IPS-11a (cell line): Measurements from ENCODE around the gene TAF11.
"Not testable (repeated sequence)": the region's sequence is repeated elsewhere in the genome, so short reads cannot be mapped to it uniquely, and the experiment has no call there.

Experiments
- H3K4me3 ChIP-seq: one replicate; pipeline ENCODE4 v1.5.1; 2013; ENCODE audit warnings: low read depth, low read length, control low read depth

TAF11 gene

GRCh38 chr6:34867484-34867883, 20.4 kb downstream of the TAF11 start:
- no peak overlapping the region for H3K4me3 ChIP-seq

GRCh38 chr6:34866509-34866908, 21.3 kb downstream of the TAF11 start:
- H3K4me3 ChIP-seq = no peak overlapping the region

DNA sequence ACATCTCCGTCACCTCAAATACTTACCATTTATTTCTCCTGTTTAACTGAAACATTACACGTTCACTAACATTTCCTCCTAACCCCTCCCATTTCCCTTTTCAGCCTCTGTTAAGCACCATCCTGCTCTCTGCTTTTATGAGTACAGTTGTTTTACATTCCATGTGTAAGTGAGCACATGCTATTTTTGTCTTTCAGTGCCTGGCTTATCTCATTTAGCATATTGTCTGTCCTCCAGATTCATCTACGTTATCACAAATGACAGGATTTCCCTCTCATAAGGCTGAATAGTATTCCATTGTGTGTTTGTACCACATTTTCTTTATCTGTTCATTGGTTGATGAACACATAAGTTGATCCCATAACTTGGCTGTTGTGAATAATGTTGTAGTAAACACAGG, 22.7 kb downstream of the TAF11 start:
- H3K4me3 ChIP-seq = no peak overlapping the region

- H3K4me3 ChIP-seq = no peak overlapping the region
Observed at GRCh38 chr6:34864007-34864406, 23.8 kb downstream of the TAF11 start.

GRCh38 chr6:34860776-34861175, 27.1 kb downstream of the TAF11 start:
- H3K4me3 ChIP-seq = no peak overlapping the region

- H3K4me3 ChIP-seq = no peak overlapping the region
Observed at GRCh38 chr6:34859951-34860350, 27.9 kb downstream of the TAF11 start.

DNA sequence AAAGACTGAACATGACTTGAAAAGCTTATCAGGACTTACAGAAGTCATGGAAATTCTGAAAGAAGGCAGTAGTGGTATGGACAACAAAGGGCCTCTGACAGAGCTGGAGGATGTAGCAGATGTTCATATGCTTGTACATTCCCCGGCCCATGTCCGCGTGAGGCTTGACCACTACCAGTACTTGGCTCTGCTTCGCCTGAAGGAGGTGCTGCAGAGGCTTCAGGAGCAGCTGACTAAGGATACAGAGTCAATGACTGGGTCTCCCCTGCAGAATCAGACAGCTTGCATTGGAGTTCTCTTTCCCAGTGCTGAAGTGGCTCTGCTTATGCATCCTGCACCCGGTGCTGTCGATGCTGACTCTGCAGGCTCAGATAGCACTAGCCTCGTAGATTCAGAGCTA, 29.2 kb downstream of the TAF11 start:
- H3K4me3 ChIP-seq = no peak overlapping the region

- H3K4me3 ChIP-seq = no peak overlapping the region
Observed at GRCh38 chr6:34855463-34855862, 32.4 kb downstream of the TAF11 start.

DNA sequence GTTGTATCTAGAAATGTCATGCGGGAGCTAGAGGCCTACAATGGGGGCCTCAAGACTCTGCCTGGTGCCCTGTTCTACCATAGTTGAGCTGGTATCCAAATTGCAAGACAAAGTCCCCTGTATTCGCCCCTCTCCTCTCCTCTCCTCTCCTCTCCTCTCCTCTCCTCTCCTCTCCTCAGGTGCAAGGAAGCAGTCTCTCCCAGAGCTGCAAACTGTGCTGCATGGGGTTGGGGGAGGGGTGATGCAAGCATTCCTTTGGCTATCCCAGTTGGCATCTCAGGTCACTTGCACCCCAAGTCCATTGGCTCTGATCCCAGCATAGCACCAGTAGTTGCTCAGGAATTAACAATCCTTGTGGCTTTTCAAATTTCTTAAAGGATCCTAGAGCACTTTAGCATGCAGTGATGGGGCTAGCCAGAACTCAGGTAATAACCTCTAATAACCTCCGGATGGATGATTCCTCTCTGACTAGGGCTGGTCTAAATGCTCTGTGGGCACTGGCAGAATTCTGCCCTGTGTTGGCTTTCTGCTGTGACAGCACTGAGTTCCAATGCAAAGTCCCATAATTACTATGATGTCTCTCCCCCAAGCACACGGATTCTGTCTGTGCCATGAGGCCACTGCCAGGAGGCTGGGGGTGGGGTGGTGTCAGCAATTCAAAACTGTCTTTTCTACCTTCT, 35.3 kb downstream of the TAF11 start:
- H3K4me3 ChIP-seq = no peak overlapping the region

DNA sequence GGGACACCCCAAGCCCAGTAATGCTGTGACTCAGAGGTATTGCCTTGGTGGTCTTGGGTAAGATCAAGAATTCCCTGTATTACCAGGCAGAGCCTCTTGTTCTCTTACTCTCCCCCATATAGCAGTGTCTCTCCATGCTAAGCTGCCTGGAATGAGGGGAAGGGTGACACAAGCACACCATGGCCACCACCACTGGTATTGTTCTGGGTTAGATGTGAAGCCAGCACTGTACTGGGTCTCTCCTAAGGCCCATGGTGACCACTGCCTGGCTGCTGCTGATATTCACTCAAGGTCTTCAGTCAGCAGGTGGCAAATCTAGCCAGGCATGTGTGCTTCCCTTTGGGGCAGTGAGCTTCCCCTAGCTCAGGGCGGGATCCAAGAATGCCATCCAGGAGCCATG, 36.5 kb downstream of the TAF11 start:
- no peak overlapping the region for H3K4me3 ChIP-seq

DNA sequence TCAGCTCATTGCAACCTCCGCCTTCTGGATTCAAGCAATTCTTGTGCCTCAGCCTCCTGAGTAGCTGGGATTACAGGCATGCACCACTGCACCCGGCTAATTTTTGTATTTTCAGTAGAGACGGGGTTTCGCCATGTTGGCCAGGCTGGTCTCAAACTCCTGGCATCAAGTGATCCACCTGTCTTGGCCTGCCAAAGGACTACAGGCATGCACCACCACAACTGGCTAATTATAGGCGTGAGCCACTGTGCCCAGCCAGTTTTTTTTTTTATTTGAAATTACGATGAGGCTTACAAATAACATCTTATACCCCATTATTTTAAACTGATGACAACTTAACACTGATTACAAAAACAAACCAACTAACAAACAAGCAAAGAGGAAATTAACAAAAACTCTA, 38.8 kb downstream of the TAF11 start:
- not testable (repeated sequence) for H3K4me3 ChIP-seq

DNA sequence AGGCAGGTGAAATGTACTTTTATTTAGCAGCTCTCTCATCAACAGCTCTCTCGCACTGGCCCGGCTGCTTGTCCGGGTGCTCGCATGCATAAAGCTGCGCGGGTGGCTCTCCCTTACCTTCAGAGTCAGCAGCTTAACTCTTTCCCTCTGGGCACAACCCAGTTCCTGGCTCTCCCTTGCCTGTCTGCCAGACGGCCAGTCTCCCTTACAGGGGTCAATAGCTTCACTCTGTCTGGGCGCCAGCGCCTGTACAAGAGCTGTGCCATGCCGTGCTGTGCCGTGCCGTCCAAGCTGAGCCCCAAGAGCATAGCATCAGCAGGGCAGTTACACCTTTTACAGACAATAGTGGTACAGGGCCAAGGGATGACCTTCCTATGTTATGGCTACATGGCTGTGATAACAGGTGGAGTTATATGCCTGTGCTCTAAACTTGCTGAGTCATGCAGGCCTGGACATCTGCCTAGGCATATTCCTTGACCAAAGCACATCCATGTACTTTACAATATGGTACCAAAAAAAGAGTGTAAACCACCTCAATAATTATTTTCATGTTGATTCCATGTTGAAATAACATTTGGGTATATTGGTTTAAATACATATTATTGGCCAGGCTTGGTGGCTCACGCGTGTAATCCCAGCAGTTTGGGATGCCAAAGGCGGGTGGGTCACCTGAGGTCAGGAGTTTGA, 48.0 kb downstream of the TAF11 start:
- no peak overlapping the region for H3K4me3 ChIP-seq

GRCh38 chr6:34837528-34837927, 50.3 kb downstream of the TAF11 start:
- no peak overlapping the region for H3K4me3 ChIP-seq

- no peak overlapping the region for H3K4me3 ChIP-seq
Observed at GRCh38 chr6:34836451-34836850, 51.4 kb downstream of the TAF11 start.

GRCh38 chr6:34836008-34836407, 51.8 kb downstream of the TAF11 start:
- no peak overlapping the region for H3K4me3 ChIP-seq

DNA sequence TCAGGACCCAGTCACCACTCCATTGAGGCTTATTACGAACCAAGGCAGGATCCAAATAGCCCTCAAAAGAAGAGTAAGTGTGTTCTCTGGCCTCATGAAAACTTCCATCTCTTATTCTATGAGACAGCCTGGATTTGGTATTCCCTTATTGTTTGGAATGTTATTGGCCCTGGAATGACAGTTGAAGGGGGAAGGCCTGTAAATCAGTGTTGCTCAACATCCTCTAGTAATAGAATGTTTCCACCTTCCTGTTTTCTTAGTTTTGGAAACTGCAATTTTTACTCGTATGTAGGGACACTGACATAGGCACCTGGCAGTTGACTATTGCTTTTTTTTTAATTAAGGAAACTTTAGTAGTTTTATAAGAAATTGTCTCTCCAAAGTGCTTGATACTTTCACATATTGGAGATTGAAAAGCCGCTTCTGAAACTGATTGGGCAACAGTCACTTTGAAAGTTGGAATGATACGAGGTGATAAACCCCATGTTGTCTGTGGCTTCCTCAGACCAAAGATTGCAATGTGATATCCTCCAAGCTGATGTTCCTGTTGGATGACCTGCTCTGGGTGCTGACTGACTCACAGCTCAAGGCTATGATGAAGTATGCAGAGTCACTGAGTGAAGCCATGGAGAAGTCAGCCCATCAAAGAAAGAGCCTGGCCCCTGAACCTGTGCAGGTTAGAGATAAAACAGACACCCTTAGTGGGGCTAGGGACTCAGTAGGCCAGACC, 52.9 kb downstream of the TAF11 start:
- H3K4me3 ChIP-seq = no peak overlapping the region

GRCh38 chr6:34832942-34833341, 54.9 kb downstream of the TAF11 start:
- H3K4me3 ChIP-seq = no peak overlapping the region

- no peak overlapping the region for H3K4me3 ChIP-seq
Observed at GRCh38 chr6:34829137-34829536, 58.7 kb downstream of the TAF11 start.
